Activated CD4-positive, alpha-beta T cell treated with anti-CD3 and anti-CD28 coated beads, Interleukin-2, amount 50 U/mL, for 16 hours (primary cell): ENCODE data around the gene DNAH10.
A peak's percentile ranks its signal among the peaks of the same experiment; 100 is the strongest.
"Not testable (repeated sequence)": the region's sequence is repeated elsewhere in the genome, so short reads cannot be mapped to it uniquely, and the experiment has no call there.

Experiments used
- DNase-seq: peaks from one replicate; pipeline ENCODE4 v3.0.0-alpha.2; 2020

The DNAH10 gene

GRCh38 chr12:123749355-123749754 lies 12.7 kb upstream of the DNAH10 start:
- no peak for DNase-seq

- DNase-seq, result no peak
Measured at GRCh38 chr12:123750159-123750656, 11.9 kb upstream of the DNAH10 start.

- no peak for DNase-seq
Measured at GRCh38 chr12:123752046-123752445, 10.1 kb upstream of the DNAH10 start.

- DNase-seq, result no peak
Measured at GRCh38 chr12:123754041-123754772, 7.9 kb upstream of the DNAH10 start.

GRCh38 chr12:123757561-123757960 lies 4.5 kb upstream of the DNAH10 start:
- no peak for DNase-seq

- no peak for DNase-seq
Measured at GRCh38 chr12:123760267-123760938, 1.7 kb upstream of the DNAH10 start.

GRCh38 chr12:123762715-123763052 lies 583 bp downstream of the DNAH10 start:
- no peak for DNase-seq

GRCh38 chr12:123763093-123763492 lies 992 bp downstream of the DNAH10 start:
- no peak for DNase-seq

GRCh38 chr12:123764109-123764508 lies 2.0 kb downstream of the DNAH10 start:
- no peak for DNase-seq

GRCh38 chr12:123765504-123766035 lies 3.5 kb downstream of the DNAH10 start:
- no peak for DNase-seq

- peak; percentile 57 for DNase-seq
Measured at GRCh38 chr12:123767613-123768012, 5.5 kb downstream of the DNAH10 start.

GRCh38 chr12:123771261-123771660 lies 9.2 kb downstream of the DNAH10 start:
- DNase-seq, result no peak

- no peak for DNase-seq
Measured at GRCh38 chr12:123772074-123772473, 10.0 kb downstream of the DNAH10 start.

- DNase-seq, result no peak
Measured at GRCh38 chr12:123773375-123773774, 11.3 kb downstream of the DNAH10 start.

- no peak for DNase-seq
Measured at GRCh38 chr12:123779551-123779950, 17.4 kb downstream of the DNAH10 start.

GRCh38 chr12:123782997-123783792 lies 21.1 kb downstream of the DNAH10 start:
- DNase-seq, result no peak

- no peak for DNase-seq
Measured at GRCh38 chr12:123787466-123787865, 25.4 kb downstream of the DNAH10 start.

- DNase-seq, result no peak
Measured at GRCh38 chr12:123788541-123788940, 26.4 kb downstream of the DNAH10 start.

GRCh38 chr12:123789422-123789821 lies 27.3 kb downstream of the DNAH10 start:
- not testable (repeated sequence) for DNase-seq

- DNase-seq, result no peak
Measured at GRCh38 chr12:123790905-123791467, 28.9 kb downstream of the DNAH10 start.

- no peak for DNase-seq
Measured at GRCh38 chr12:123794027-123794426, 31.9 kb downstream of the DNAH10 start.

GRCh38 chr12:123798518-123798917 lies 36.4 kb downstream of the DNAH10 start:
- DNase-seq, result no peak

GRCh38 chr12:123799227-123799626 lies 37.1 kb downstream of the DNAH10 start:
- no peak for DNase-seq
